Hematopoietic multipotent progenitor cell (in vitro differentiated cells): ENCODE measurements around the gene CAPN12. TPM values are rescaled to one million over a fixed set of nuclear protein-coding genes. Genes with fewer than 3 reads are reported as not detected.

Experiments used
- DNase-seq, 3 donors: peaks; one replicate each; pipeline ENCODE4 v3.0.0-alpha.2; 2011 to 2015; ENCODE audit warnings: low read depth in 2 of 3, low spot score in 2 of 3
- total RNA-seq: library from RNA; depleted of rRNA; stranded (reverse); fragments of >200 nt; gene quantifications from one replicate; pipeline ENCODE4 v1.2.3, GENCODE V29; 2012

The CAPN12 gene
- total RNA-seq, 1 donor: 4.8 TPM

DNA sequence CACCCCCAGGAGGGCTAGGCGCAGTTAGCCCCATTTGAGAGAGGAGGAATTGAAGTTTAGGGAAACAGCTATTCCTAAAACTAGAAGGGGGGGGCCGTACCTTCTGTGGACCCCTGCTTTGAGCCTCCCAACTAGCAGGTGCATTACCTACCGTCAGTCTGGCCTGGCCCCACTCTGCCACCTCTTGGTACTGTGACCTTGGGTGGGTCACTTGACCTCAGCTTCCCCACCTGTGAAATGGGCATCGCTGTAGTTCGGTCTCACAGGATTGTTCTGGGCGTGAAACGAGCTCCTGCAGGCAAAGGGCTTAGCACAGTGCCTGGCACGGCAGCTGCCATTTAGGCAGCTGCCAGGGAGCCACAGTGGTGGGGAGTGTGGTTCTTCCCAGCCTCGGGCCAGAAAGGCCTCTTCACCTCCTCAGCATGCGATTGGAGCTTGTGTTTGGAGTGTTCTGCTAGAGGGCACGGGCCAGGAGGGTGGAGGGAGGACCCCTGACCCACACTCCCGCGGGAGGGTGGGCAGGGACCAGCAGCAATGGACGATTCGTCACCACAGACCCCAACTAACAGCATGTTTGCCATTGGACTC is 32.0 kb downstream of the CAPN12 start:
- DNase-seq: no peak

GRCh38 chr19:38711726-38712153 is 32.5 kb downstream of the CAPN12 start:
- no peak for DNase-seq

DNA sequence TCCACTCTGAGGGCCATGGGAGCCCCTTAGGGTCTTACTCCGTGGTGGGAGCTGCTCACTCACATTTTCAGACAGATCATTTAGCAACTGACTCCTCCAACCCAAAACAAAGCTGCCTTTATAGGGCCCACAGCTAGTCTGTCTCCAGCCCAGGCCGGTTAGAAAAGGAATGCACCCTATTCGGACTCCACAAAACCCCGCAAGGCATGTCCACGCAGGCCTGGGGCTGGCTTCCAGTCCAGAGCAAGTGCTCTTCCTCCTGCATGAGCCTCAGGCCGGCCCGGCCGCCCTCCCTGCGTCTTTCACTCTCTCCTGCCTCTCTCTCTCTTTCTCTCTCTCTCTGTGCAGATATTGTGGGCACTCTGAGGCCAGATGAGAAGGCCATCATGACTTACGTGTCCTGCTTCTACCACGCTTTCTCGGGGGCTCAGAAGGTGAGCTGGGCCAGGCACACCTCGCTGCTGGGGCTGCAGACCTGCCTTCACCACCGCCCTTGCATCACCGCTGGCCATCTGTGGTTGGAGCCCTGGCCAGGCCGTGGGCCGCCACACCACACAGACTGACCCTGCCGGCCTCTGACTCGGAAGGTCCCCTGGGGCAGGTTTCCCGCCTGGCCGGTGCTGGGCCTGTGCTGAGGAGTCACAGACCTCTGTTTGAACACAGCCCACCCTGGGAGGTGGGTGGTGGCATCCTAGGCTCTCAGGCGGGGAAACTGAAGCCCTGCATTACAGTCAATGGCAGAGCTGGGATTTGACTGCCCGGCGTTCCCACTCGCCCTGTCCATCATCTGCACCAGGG is 33.1 kb downstream of the CAPN12 start:
- no peak for DNase-seq

DNA sequence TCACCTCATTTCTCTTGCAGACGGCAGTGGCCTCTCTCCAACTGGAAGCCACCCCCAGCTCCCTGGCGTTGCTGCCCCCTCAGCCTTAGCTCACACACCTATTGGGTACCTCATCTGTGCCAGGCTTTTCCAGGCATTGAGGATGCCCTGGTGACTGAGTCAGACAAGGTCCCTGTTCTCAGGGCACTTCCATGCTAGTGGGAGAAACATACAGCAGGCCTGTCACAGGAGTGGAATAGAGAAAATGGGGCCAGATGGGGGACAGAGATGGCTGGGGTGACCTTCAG is 33.9 kb downstream of the CAPN12 start:
- DNase-seq: no peak

- no peak for DNase-seq
Observed at GRCh38 chr19:38709671-38710415, 34.4 kb downstream of the CAPN12 start.

- DNase-seq: no peak
Observed at GRCh38 chr19:38709119-38709518, 35.2 kb downstream of the CAPN12 start.

DNA sequence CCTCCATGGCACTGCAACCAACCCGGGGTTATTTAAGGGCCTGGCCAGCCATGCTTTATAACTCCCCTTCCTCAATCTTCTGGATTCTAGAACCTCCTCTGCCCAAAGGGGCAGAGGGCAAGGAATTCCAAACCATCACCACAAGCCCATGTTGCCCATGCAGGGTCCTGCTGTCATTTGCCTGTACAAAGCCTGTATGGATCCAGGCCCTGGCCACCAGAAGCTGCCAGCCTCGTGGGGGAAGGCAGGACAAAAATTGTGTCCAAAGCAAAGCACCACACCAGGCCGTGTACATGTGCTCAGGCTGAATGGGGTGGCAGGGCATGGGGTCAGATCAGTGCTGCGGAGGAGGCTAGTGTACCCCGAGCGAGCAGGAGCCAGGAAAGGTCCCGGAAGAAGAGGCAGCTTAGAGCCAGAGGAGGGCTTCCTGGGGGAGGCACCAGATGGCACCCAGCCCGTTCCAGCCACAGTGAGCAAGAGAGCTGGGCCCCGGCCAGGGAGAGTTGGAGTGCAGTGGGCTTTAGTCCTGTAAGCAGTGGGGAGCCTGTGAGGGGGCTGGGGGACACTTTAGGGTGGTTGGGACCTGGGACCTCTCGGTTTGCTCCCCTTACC is 35.8 kb downstream of the CAPN12 start:
- DNase-seq: no peak

DNA sequence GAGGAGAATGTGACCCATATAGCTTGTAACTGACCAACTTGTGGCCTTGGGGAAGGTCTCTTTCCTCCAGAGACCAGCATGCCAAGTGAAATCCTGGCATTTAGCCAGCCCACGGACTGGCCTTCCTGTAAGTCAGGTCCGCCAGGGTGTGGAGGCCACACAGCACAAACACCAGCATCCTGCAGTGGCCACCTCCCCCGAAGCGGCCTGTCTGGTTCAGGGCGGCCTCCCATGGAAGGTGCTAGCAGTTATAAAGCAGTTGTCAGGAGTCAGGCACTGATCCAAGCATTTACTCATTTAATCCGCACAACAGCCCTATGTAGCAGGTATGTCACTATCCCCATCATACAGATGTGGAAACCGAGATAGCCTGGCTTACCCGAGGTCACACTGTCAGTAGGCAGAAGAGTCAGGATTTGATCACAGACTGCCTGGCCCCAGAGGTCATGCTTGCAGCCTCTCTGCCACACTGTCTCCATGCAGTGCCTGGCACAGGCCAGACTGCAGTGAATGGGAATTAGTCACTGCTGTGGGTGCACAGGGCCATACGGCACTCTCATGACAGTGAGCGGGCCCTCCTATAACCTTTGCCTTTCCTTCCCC is 36.7 kb downstream of the CAPN12 start:
- no peak for DNase-seq

DNA sequence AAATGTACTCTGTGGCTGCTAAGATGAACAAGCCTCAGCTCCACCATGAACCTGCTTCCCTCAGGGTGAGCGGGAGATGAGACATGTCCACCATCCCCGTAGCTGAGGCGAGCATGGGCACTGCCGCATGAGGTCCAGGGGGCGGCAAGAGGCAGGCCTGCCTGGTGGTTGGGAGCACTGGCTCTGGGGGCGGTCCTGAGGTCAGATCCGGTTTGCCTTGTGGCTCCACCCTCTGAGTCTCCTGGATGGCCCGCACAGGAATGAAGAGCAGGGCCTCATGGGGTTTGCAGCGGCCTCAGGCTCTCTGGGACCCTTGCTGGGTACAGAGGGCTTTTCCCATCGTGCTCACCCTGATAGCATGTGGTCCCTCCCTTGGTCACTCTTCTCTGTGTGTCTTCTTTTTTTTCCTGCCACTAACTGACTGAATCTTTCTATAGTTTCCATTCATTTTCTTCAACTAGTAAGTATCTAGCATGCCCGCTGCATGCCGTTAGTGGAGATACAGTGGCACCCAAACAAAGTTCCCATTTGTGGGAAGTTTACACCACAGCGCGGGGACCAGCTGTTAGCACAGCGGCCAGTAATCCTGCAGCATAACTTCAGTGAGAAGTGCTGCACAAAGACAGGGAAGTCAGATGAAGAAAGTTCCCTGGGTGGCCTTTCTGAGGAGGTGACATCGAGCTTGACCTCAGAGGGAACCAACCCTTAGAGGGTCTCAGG is 37.3 kb downstream of the CAPN12 start:
- DNase-seq: no peak

DNA sequence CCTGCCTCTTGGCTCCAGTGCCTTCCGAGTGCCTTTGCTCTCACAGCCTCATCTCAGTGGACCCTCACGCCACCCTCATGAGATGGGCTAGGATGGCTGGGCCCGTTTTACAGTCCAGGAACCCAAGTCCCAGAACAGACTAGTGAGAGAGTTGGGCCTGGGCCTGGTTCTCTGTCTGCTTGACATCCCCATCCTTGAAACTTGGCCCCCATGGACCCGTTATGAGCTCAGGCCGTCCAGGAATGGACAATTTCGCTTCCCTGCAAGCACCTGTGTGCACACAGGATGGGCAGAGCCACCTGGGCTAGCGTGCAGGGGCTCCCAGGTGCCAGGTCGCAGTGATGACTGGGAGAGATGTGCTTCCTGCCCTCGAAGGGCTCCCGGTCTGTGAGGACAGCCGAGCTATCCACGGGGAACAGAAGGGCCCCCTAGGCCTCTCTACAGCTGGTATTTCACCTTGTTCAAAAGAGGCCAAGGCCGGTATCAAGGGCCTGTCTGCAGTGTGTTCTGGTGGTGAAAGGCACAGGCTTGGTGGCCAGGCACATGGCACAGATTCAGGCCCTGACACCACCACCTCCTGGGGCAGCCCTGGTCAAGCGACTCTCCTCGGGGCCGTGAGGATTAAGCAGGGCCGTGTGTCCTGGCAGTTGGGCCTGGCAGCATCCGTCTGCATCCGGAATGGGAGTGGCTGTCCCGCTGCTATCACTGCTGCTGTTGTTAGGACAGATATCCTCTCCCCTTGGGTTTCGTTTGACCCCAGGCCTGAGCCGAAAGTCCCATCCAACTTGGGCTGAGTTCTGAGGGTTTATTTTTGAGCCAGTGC is 38.9 kb downstream of the CAPN12 start:
- DNase-seq: no peak

GRCh38 chr19:38704488-38705026 is 39.7 kb downstream of the CAPN12 start:
- DNase-seq: no peak

GRCh38 chr19:38703509-38703908 is 40.8 kb downstream of the CAPN12 start:
- no peak for DNase-seq

DNA sequence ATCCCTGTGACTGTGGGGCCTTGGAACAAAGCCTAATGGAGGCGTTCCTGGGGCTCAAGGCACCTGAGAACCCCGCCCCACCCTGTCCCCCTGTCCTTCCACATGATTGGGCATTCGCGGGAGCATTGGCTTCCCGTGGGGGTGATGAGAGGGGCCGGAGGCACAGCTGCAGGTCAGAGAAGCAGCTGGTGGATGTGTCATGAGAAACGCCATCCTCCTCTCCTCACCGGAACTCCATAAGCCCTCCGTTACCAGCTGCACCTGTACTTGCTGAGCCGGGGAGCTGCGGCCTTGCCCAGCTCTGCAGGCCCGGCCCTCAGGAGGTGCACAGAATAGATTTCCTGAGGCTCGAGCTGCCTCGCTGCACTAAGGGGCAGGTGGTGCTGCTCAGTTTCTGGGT is 42.0 kb downstream of the CAPN12 start:
- DNase-seq: no peak

DNA sequence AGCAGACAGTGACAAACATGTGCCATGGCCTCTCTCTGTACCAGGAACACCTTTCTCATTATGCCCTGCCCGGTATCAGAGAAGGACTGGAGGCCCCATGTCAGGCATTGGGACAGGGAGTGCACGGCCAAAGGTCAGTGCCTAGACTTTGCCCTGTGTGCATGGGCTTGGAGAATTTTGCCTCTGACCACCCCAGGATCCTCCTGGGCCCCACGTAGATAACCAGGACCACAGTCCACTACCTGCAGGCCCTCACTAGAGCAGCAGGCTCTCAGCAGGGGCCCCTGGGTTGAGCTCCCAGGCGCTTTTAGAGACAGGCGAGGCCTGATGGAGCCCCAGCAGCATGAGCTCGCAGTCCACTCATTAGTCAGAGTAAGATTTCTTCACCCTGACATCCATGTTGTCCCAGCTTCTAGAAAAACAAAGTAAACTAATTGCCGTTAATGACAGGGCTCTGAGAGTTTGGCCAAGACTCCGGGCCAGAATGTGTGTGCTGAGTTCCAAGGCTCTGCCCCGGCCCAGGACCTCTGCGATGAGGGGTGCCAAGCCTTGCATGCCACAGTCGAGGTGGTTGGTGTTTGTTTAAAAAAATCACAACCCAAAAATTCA is 42.7 kb downstream of the CAPN12 start:
- no peak for DNase-seq

DNA sequence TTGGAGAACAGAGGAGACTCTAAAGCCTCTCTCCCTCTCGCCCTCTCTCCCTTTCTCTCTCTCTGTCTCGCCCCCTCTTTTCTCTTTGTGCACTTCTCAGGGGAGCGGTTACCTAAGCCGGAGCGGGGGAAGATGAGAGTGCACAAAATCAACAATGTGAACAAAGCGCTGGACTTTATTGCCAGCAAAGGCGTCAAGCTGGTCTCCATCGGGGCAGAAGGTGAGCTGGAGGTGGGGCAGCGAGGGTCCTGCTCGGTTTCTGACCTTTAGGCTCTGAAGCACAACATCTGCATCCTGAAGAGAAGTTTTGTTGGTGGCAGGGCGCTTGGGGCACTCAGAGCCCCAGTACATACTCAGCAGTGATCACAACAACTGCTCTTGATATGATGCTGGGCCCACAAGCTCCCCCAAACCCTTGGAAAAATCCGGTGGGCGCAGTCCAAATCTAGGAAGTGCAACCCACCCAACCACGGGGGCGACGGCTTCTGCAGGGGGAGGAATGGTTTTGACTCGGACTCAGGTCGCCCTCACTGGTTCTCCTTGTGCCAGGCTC is 43.3 kb downstream of the CAPN12 start:
- DNase-seq: no peak

GRCh38 chr19:38700350-38700901 is 43.8 kb downstream of the CAPN12 start:
- no peak for DNase-seq

- DNase-seq: no peak
Observed at GRCh38 chr19:38699647-38700349, 44.5 kb downstream of the CAPN12 start.

GRCh38 chr19:38699027-38699346 is 45.3 kb downstream of the CAPN12 start:
- no peak for DNase-seq
